GM21381 (cell line): ENCODE results near the gene KCNQ1.

Source experiments
- ATAC-seq: cut with Tn5 transposase; IDR thresholded peaks from one replicate; pipeline ENCODE4 v1.9.1; 2021; ENCODE audit warnings: mild to moderate bottlenecking, moderate library complexity; ENCODE audit not compliant: unreplicated experiment

KCNQ1 gene

DNA sequence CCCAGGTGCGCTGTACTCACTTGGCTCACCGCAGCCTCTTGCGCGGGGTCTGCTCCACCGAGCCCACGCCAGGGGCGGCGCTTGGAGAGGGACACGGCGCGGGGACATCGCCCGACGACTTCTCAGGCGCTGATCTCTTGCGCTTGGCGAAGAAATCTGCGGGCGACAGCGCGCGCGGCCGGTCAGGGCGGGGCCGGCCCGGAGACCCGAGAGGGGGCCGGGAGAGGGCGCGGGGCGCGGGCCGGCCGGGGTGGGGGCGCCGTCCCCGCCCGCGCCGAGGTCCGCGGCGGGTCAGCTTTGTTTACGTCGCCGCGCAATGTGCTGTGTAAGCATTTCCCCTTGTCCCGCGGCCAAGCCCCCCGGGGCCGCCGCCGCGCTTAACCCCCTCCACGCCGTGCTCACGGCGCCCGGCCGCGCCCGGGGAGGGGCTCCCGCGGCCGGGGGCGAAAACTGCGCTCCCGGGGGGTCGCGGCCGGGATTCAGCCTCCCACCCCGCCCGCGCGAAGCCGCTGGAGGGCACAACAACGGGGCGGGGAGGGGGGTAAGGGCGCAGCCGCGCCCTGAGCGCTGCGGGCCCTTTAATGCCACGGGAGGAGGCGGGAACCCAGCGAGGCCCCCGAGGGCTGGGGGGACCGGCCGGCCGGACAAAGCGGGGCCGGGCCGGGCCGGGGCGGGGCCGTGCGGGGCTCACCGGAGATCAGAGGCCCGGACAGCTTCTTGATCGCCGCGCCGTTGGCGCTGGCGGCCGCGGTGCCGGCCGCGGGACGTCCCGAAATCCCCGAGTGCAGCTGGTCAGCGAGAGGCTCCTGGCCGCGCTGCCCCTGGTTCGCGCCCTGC lies 439.4 kb downstream of the KCNQ1 start:
- ATAC-seq: no peak

GRCh38 chr11:2885017-2885677 lies 440.3 kb downstream of the KCNQ1 start:
- peak; percentile 4 for ATAC-seq

GRCh38 chr11:2885678-2886081 lies 440.9 kb downstream of the KCNQ1 start, which contains the start of gene CDKN1C:
Gene CDKN1C, minus strand, starts transcription at chr11:2885775. Its CDS starts 319 bp downstream, at chr11:2885456.
- peak; percentile 85 for ATAC-seq

DNA sequence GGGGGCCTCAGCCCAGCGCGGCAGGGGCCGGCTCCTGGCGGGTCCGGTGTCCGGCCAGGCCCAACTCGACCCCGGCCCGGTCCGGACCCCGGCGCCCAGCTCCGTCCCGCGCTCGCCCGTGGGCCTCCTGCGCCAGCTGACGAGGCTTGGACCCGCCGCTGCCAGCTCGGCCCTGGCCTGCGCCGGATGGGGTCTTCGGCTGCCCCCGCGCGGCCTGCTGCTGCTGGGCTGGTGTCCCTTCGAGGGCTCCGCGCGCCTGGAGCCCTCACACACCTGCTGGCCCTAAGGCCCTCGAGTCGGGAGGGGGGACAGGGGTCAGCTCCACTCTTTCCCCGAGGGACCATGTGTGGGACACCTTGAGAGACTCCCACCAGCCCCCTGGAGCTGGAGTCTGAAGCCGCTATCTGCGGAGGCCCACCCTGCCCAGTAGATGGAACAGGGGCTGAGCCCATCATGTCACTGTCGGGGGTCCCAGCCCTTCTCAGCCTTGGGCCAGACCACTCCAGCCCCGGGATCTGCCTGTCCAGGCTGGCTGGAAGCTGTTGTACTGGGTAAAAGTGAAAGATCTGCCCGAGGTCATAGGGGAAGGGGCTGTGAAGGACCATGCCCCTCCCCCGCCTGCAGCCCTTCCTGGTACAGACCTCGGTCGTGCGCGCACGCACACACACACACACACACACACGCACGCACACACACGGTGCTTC lies 441.5 kb downstream of the KCNQ1 start:
- peak; percentile 18 for ATAC-seq

- ATAC-seq: no peak
These were observed 442.1 kb downstream of the KCNQ1 start for GRCh38 chr11:2886936-2887335.

DNA sequence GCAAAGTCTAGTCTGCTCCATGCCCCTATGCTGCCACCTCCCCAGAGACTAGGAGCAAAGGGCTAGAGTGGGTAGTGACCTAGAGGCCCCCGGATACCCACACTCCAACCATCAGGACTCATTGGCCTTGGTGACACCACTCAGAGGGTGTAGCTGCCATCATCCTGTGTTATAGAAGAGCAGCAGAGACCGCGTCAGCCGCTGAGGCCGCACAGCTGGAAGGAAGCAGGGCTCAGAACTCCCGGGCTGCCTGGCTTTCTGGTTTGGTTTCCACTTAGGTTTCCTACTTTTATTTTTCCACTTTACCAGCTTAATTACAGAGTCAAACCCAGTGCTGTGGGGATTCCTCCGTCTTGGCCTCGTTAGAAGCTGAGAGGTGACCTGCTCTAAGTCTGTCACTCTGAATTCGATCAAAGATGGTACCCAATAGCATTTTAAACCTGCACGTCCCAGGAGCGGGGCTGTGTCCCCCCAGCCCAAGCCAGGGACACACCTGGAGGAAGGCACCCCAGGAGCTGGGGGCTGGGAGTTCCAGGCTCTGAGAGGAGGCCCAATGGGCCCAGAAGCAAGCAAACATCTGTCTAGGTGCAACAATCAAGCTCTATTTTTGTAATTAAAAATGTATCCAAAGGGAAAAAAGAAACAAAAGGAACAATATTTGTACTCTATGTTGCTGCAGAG lies 442.8 kb downstream of the KCNQ1 start:
- no peak for ATAC-seq

- no peak for ATAC-seq
These were observed 443.6 kb downstream of the KCNQ1 start for GRCh38 chr11:2888266-2888968.

GRCh38 chr11:2889362-2890273 lies 444.8 kb downstream of the KCNQ1 start:
- no peak for ATAC-seq

DNA sequence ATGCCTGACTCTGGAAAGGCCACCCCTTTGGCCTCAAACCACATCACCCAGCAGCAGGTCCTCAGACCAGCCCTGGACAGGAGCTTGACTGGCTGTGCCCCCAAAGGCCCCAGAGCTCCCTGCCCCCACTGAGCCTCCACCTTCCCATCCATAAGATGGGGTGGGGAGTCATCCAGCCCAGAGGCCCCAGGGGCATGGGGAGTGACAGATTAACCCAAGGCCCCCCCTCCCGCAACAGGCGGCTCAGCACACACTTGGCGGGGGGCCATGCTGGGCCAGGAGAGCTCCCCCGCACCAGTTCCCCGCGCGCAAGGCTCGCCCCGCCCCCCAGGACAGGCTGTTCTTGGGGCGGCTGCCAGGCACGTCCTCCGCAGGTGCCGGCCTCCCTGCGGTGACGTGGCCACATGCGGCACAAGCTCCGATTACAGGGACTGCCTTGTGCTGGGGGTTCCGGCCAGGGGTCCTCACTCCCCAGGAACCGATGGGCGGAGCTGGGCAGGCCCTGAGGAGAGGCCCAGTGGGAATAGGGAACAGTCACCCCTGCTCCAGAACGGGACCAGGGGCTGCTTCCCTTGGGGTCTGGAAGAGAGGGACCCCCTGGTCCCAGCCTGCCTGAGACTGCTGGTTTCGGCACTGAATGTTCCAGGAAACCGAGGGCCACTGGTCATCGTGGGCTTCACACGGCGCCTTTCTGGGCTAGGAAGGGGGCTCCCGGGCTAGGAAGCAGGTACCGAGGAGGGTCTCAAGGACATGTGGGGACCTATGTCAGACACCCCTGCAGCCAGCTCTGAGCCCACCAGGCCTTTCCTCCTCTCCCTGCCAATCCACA lies 445.9 kb downstream of the KCNQ1 start:
- ATAC-seq: no peak

- no peak for ATAC-seq
These were observed 446.8 kb downstream of the KCNQ1 start for GRCh38 chr11:2891326-2892214.

DNA sequence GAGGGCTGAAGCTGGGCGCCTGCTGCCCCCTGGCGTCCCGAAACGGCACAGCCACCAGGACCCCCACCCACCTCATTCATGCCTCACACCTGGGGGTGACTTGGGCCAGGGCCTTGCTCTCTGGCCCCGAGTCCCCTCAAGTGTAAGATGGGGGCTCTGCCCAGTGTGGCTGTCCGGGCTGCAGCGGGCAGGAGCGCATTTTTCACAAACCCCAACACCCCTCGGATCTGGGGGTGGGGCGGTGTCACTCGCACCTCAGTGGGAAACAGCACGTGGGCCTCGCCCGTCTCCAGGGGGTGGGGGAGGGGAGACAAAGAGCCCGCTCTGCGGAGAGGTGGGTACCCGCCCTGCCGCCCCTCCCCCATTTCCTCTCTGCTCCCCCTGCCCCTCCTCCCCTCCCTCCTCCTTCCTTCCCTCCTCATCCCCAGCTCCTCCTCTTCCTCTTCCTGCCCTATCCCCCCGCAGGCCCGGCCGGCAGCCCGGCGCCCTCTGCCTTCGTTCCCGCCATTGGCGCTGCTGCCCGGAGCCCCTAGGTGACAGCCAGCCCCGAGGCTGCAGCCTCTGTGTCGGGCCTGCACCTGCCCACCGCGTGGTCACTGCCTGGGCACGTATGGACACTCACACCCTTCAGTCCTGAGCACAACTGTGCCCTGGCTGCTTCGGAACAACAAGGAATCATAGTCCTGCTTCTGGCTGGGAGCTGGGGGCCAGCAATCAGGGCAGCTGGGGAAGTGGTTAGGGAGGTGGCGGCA lies 447.6 kb downstream of the KCNQ1 start:
- ATAC-seq: no peak

GRCh38 chr11:2892967-2893528 lies 448.2 kb downstream of the KCNQ1 start:
- no peak for ATAC-seq

- ATAC-seq: no peak
These were observed 449.1 kb downstream of the KCNQ1 start for GRCh38 chr11:2893935-2894334.

DNA sequence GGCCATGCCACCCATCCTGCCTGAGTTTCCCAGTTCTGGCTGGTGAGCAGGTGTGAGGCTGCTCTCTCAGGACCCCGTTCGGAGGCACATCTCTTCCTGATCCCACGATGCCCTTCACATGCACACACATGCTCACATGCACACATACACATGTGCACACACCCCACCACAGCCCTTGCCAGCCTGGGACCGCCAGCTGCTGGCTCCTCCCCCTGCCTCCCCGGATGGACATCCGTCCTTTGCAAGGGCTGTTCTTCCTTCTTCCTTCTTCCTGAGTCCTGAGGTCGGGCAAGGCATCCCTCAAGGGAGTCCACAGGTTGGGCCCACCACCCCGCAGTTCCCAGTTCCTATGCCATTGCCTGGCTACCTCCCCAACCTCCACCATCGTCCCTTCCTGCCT lies 451.2 kb downstream of the KCNQ1 start:
- ATAC-seq: no peak

GRCh38 chr11:2897048-2897447 lies 452.2 kb downstream of the KCNQ1 start:
- ATAC-seq: no peak

- ATAC-seq: no peak
These were observed 453.7 kb downstream of the KCNQ1 start for GRCh38 chr11:2898366-2899079.
